Adrenal gland (tissue), 12 donors: Measurements from ENCODE around the gene VSTM2B. TPM values are rescaled to one million over a fixed set of nuclear protein-coding genes. Genes with fewer than 3 reads are reported as not detected.

Source experiments
- DNase-seq, 7 donors: peaks; one replicate each; pipeline ENCODE4 v3.0.0-alpha.2; 2019 to 2020
- H3K27ac ChIP-seq, 5 donors: fragments of 200-600 bp; sonication (generic) in 4 of 5; 1 replicate in 3 of 5; 2 replicates in 2 of 5; pipeline versions ENCODE4 v1.5.1 to v1.8.0; 2016 to 2020; ENCODE audit warnings: mild to moderate bottlenecking in 1 of 5
- H3K27me3 ChIP-seq: fragments of 200-600 bp; 2 replicates; pipeline ENCODE4 v1.8.0; 2021
- H3K36me3 ChIP-seq, 2 donors: fragments of 200-600 bp; replicated peaks in 1 of 2; 1 replicate in 1 of 2; 2 replicates in 1 of 2; pipeline versions ENCODE4 v1.5.1 to v1.8.0; 2018 to 2022
- H3K4me1 ChIP-seq, 2 donors: fragments of 200-600 bp; replicated peaks in 1 of 2; 1 replicate in 1 of 2; 2 replicates in 1 of 2; pipeline versions ENCODE4 v1.5.1 to v1.8.0; 2018 to 2021
- H3K4me3 ChIP-seq, 4 donors: fragments of 200-600 bp; sonication (generic) in 3 of 4; one replicate each; pipeline ENCODE4 v1.5.1; 2016 to 2018
- H3K9me3 ChIP-seq, 3 donors: fragments of 200-600 bp; sonication (generic) in 1 of 3; replicated peaks in 1 of 3; 1 replicate in 2 of 3; 2 replicates in 1 of 3; pipeline versions ENCODE4 v1.5.1 to v1.8.0; 2016 to 2021
- POLR2A ChIP-seq, 2 donors: fragments of 450-650 bp; IDR thresholded peaks; one replicate each; pipeline ENCODE4 v1.6.1; 2017; ENCODE audit warnings: antibody characterized with exemption in 2 of 2, mild to moderate bottlenecking in 2 of 2, moderate library complexity in 1 of 2
- WGBS, 4 donors: extraction: QIAGEN DNeasy Blood & Tissue Kit in 2 of 4; methylation state at CpG; one replicate each; pipeline versions ENCODE4 v1.1.5 to v1.1.7; 2013 to 2017; 5-methylcytosine and 5-hydroxymethylcytosine counted together
- intact Hi-C, 2 donors: fragments of 100-400 bp; cut with DNase I; formaldehyde crosslinking; loops; one replicate each; pipeline versions ENCODE4 v1.14.1 to v1.15.0; 2022 to 2023
- polyA plus RNA-seq, 3 donors: library from polyadenylated mRNA; stranded (reverse); fragments of 200-250 nt in 2 of 3; fragments of 350-450 nt in 1 of 3; fragmentation: Illumina TruSeq in 1 of 3; extraction: RNeasy Lipid Tissue Mini Kit (QIAGEN cat#74804) in 1 of 3; gene quantifications; one replicate each; pipeline ENCODE4 v1.2.3, GENCODE V29; 2013 to 2014
- total RNA-seq, 9 donors: library from RNA; depleted of rRNA in 4 of 9; stranded (reverse); fragments of >200 nt in 4 of 9; fragments of 120-200 nt in 1 of 9; fragmentation: NEBNext Ultra II Directional in 1 of 9; extraction: Animal tissue kit (Norgen Biotek cat#: 25700) in 1 of 9; gene quantifications; one replicate each; pipeline versions ENCODE4 v1.1.0 to v1.2.4, GENCODE V29; 2013 to 2023
- TF ChIP-seq, protein P1 (sequence below), 6 experiments: fragments of 450-650 bp in 4 of 6; fragments of 200-600 bp in 2 of 6; sonication (generic) in 1 of 6; IDR thresholded peaks; 1 replicate in 5 of 6; 2 replicates in 1 of 6; pipeline versions ENCODE4 v1.5.1 to v1.8.0; 2016 to 2021; ENCODE audit warnings: antibody characterized with exemption in 6 of 6, mild to moderate bottlenecking in 2 of 6, moderate library complexity in 1 of 6
- donor health status: healthy with polysubstance abuse.
- donor health status: Bipolar disorder and iron deficiency.
- donor health status: DM: yes; HTN: yes; CAD: no.
- donor health status: DM: no; HTN: no; CAD: no.
- donor health status: DM: no; HTN: no; CAD: no.
- donor health status: DM: yes; HTN: yes; CAD: no.

VSTM2B gene
- total and polyA plus RNA-seq, 12 donors = 0.09 to 1.3 (median 0.64) TPM; not detected in 8

DNA sequence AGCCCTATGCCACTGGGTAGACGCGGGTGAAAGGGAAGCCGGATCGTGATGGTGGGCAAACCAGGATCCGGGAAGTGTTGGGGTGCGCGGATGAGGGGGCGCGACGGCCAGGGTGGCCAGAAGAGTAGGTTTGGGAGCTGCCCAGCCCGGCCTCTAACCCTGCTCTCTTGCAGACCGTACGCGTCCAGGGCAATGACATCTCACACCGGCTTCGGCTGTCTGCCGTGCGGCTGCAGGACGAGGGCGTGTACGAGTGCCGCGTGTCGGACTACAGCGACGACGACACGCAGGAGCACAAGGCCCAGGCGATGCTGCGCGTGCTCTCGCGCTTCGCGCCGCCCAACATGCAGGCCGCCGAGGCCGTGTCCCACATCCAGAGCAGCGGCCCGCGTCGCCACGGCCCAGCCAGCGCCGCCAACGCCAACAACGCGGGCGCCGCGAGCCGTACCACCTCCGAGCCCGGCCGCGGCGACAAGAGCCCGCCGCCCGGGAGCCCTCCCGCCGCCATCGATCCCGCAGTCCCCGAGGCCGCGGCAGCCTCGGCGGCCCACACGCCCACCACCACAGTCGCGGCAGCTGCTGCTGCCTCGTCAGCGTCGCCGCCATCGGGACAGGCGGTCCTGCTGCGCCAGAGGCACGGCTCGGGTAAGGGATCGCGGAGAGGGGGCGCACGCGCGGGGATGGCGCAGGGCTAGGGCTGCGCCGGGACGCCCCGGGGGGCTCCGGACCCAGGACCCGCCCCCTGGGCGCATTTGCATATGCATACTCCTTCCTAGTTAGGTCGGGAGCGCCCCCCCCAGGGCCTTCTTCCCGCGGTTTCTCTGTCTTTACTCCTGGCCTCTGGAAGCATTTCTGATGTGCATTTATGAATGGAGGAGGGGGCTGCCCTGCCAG is 4.1 kb downstream of the VSTM2B start:
- H3K4me3 ChIP-seq = no peak overlapping the region
- TF ChIP-seq, protein P1, sequence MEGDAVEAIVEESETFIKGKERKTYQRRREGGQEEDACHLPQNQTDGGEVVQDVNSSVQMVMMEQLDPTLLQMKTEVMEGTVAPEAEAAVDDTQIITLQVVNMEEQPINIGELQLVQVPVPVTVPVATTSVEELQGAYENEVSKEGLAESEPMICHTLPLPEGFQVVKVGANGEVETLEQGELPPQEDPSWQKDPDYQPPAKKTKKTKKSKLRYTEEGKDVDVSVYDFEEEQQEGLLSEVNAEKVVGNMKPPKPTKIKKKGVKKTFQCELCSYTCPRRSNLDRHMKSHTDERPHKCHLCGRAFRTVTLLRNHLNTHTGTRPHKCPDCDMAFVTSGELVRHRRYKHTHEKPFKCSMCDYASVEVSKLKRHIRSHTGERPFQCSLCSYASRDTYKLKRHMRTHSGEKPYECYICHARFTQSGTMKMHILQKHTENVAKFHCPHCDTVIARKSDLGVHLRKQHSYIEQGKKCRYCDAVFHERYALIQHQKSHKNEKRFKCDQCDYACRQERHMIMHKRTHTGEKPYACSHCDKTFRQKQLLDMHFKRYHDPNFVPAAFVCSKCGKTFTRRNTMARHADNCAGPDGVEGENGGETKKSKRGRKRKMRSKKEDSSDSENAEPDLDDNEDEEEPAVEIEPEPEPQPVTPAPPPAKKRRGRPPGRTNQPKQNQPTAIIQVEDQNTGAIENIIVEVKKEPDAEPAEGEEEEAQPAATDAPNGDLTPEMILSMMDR (IDR thresholded peaks at IDR 0.05) = no peak
- no peak for TF ChIP-seq POLR2A (IDR thresholded peaks at IDR 0.05)

DNA sequence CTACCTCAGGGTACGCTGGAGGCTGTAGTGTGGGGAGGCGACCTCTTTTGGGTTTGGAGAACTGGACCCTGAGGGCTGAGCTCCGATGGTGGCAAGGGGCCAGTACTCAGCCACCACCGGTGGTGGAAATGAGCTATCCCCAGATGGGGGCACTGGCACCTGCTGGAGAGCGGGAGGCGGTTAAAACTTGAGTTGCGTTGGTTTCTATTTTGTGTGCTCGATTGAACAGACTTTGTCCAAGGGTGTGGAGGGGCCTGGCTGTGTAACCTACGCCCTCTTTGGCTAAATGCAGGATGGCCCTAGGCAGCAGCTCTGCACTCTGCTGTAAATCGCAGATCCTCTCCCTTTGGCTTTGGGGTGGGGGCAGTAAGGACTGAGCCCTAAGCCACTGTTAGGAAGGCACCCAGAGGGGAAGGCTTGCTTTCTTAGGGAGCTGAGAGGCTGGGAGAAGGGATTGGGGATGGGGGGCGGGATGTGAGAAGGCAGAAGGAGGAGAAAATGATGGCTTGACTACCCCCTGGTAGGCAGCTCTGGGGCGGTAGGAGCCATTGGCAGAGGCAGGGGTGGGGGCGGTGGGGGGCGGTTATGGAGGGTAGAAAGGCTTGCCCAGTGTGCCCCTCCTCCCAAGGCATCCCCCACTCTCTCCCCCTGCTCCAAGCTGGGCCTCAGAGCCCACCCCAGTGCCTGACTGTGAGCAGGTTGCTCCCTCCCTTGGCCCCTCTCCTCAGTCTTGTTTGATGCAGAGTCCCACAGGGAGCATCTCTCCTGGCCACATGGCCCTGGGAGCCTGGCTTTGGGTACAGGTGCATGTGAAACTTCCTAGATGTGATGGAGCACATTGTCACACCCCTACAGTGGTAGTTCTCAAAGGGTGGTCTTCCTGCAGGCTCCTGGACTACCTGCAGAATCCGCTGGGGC is 5.0 kb downstream of the VSTM2B start:
- peaks cover 0 to 7% of the 10 kb centered on the region in 2 donors for H3K4me1 ChIP-seq
- H3K27me3 ChIP-seq = peaks cover 61% of the 10 kb centered on the region
- H3K27ac ChIP-seq = no peak overlapping the region
- H3K4me3 ChIP-seq = no peak overlapping the region
- WGBS, 4 donors = 18 to 22% (median 21%) methylated on average over 8 to 15 of the region's 15 CpGs
- no peak for DNase-seq
- TF ChIP-seq, protein P1 (IDR thresholded peaks at IDR 0.05) = no peak
- TF ChIP-seq POLR2A (IDR thresholded peaks at IDR 0.05) = no peak
- H3K36me3 ChIP-seq = no peaks in the 10 kb centered on the region
- intact Hi-C loops = no loop called here
- H3K9me3 ChIP-seq = no peaks in the 10 kb centered on the region

More for the DNA sequence above, 4.1 kb downstream of the VSTM2B start:
- Histone ChIP-seq H3K27ac (no peak overlapping the region), H3K4me1 (peaks cover 0 to 7% of the 10 kb centered on the region in 2 donors), H3K27me3 (peaks cover 70% of the 10 kb centered on the region), H3K9me3 (no peaks in the 10 kb centered on the region), H3K36me3 (no peaks in the 10 kb centered on the region)
- 1 to 6% (median 4%) methylated on average over 41 to 100 of the region's 100 CpGs for WGBS, 4 donors
- intact Hi-C loops = no loop called here
- no peak for DNase-seq

DNA sequence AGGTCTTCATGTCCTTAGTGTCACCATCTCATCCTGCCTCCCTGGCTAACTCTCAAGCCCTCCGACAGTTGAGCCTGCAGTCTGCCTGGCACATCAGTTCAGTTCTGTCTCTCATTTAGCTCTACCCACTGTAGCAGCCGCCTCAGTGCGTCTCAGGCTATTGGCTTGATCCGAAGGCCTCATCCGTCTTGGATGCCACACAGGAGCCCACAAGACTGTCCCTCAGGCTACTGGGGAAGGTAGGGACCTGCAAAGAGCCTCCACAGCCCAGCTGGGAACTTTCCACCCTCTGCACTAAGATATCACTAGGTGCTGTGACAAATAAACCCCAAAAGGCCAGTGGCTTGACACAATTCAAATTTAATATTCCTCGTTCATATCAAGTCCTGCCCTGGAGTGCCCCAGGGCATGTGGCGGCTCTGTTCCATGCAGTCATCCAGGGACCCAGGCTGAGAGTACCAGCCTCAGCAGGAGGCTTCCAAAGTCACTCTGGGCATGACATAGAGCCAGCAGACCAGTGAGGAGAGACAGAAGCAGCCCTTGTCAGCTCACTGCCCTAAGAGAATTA is 5.7 kb downstream of the VSTM2B start:
- no peak for TF ChIP-seq POLR2A (IDR thresholded peaks at IDR 0.05)
- TF ChIP-seq, protein P1 (IDR thresholded peaks at IDR 0.05) = no peak
- Histone ChIP-seq H3K4me3 (no peak overlapping the region), H3K9me3 (no peaks in the 10 kb centered on the region), H3K27me3 (peaks cover 53% of the 10 kb centered on the region), H3K36me3 (no peaks in the 10 kb centered on the region), H3K4me1 (peaks cover 0 to 7% of the 10 kb centered on the region in 2 donors), H3K27ac (no peak overlapping the region)
- intact Hi-C loops = no loop called here
- WGBS, 4 donors = 62 to 87% (median 75%) methylated on average over 6 to 7 of the region's 7 CpGs
- DNase-seq = no peak

DNA sequence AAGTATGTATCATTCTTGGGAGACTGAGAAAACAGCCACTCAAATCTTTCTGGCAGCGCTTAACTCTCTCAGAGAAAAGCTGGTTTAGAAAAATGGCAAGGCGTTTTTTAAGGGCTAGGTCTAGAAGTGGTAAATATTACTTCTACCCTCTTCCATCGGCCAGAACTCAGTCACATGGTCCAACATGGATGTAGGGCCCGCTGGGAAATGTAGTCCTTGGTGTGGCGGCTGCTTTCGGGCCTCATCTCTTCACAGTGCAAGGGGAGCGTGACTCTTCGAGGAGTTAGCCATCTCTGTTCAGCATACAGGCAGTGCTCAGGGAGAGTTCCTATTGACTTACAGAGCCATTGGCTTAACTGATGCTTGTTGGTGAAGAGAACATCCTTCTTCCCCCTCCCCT is 6.3 kb downstream of the VSTM2B start:
- H3K4me1 ChIP-seq = peaks cover 0 to 7% of the 10 kb centered on the region in 2 donors
- H3K4me3 ChIP-seq = no peak overlapping the region
- no peaks in the 10 kb centered on the region for H3K9me3 ChIP-seq
- no peak for TF ChIP-seq POLR2A (IDR thresholded peaks at IDR 0.05)
- TF ChIP-seq, protein P1 (IDR thresholded peaks at IDR 0.05) = no peak
- H3K36me3 ChIP-seq = no peaks in the 10 kb centered on the region
- no peak for DNase-seq
- H3K27ac ChIP-seq = no peak overlapping the region
- H3K27me3 ChIP-seq = peaks cover 48% of the 10 kb centered on the region
- intact Hi-C loops = no loop called here
- 57 to 76% (median 72%) methylated on average over 4 to 8 of the region's 8 CpGs for WGBS, 4 donors
